Measurements from ENCODE around the gene MYO9B.

MYO9B gene

GRCh38 chr19:17205237-17206140 is 129.9 kb downstream of the MYO9B start:
- no peaks in the 10 kb centered on the region for H3K4me1 ChIP-seq (ENCODE audit: insufficient read depth, low read length)
- no peaks in the 10 kb centered on the region for H3K27me3 ChIP-seq (ENCODE audit: insufficient read depth, low read length)
- H3K36me3 ChIP-seq (ENCODE audit: insufficient read depth, low read length): peaks cover 77% of the 10 kb centered on the region

GRCh38 chr19:17206736-17207581 is 131.4 kb downstream of the MYO9B start:
- peaks cover 66% of the 10 kb centered on the region for H3K36me3 ChIP-seq (ENCODE audit: insufficient read depth, low read length)
- peaks cover 1% of the 10 kb centered on the region for H3K9me3 ChIP-seq (ENCODE audit: low read length)
- H3K4me1 ChIP-seq (ENCODE audit: insufficient read depth, low read length): no peaks in the 10 kb centered on the region
- H3K4me3 ChIP-seq (ENCODE audit: low read length): no peak overlapping the region
- H3K27me3 ChIP-seq (ENCODE audit: insufficient read depth, low read length): no peaks in the 10 kb centered on the region
- no peak overlapping the region for H2AFZ ChIP-seq (ENCODE audit: low read depth, low read length)

More at GRCh38 chr19:17205237-17206140, 129.9 kb downstream of the MYO9B start:
- Histone ChIP-seq H2AFZ (ENCODE audit: low read depth, low read length) (no peak overlapping the region), H3K9me3 (ENCODE audit: low read length) (peaks cover 1% of the 10 kb centered on the region), H3K4me3 (ENCODE audit: low read length) (no peak overlapping the region)

DNA sequence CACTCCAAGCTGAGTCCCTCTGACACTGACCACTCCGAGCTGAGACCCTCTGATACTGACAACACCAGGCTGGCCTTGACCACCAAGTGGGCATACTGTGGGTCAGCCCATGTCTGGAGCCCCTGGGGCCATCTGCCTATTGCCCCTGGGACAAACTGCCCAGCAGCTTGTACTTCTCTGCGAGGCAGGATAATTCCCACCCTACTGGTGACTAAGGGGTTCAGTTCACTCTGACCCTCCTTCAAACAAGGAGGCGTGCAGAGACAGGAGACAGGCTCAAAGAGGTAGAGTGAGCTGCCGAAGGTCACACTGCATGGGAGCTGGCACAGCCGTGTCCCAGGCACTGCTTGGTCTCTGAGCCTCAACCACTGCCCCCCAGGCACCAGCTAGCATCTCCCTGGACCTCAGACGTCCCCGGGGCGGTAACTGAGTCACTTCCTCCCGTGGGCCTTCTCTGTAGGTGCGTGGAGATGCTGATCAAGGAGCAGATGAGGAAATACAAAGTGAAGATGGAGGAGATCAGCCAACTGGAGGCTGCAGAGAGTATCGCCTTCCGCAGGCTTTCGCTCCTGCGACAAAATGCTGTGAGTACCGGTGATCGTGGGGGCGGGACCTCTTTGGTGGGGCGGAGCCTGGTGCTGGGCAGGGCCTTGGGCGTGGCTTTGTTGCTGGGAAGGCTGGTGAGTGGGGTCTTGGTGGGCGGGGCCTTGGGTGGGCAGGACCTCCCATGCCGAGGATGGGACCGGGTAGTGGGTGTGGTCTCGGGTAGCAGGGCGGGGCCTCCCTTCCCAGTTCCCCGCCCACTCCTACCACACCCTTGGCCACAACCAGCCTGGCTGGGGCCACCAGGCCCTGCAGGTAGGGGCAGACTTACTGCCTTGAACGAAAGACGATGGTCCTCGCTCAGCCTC is 133.8 kb downstream of the MYO9B start:
- Histone ChIP-seq H3K9me3 (ENCODE audit: low read length) (peaks cover 1% of the 10 kb centered on the region), H2AFZ (ENCODE audit: low read depth, low read length) (no peak overlapping the region), H3K4me1 (ENCODE audit: insufficient read depth, low read length) (peaks cover 2% of the 10 kb centered on the region), H3K4me3 (ENCODE audit: low read length) (no peak overlapping the region), H3K36me3 (ENCODE audit: insufficient read depth, low read length) (peaks cover 58% of the 10 kb centered on the region), H3K27me3 (ENCODE audit: insufficient read depth, low read length) (no peaks in the 10 kb centered on the region)

GRCh38 chr19:17210296-17210695 is 134.7 kb downstream of the MYO9B start:
- Histone ChIP-seq H2AFZ (ENCODE audit: low read depth, low read length) (no peak overlapping the region), H3K36me3 (ENCODE audit: insufficient read depth, low read length) (peaks cover 52% of the 10 kb centered on the region)

GRCh38 chr19:17211547-17212446 is 136.2 kb downstream of the MYO9B start:
- Histone ChIP-seq H3K27me3 (ENCODE audit: insufficient read depth, low read length) (no peaks in the 10 kb centered on the region), H3K4me3 (ENCODE audit: low read length) (no peak overlapping the region), H3K9me3 (ENCODE audit: low read length) (peaks cover 1% of the 10 kb centered on the region), H3K36me3 (ENCODE audit: insufficient read depth, low read length) (peaks cover 38% of the 10 kb centered on the region), H2AFZ (ENCODE audit: low read depth, low read length) (no peak overlapping the region), H3K4me1 (ENCODE audit: insufficient read depth, low read length) (peaks cover 8% of the 10 kb centered on the region)

More at GRCh38 chr19:17210296-17210695, 134.7 kb downstream of the MYO9B start:
- H3K4me1 ChIP-seq (ENCODE audit: insufficient read depth, low read length): peaks cover 8% of the 10 kb centered on the region
- H3K9me3 ChIP-seq (ENCODE audit: low read length): peaks cover 1% of the 10 kb centered on the region
- no peaks in the 10 kb centered on the region for H3K27me3 ChIP-seq (ENCODE audit: insufficient read depth, low read length)
- no peak overlapping the region for H3K4me3 ChIP-seq (ENCODE audit: low read length)

GRCh38 chr19:17213334-17213733 is 137.8 kb downstream of the MYO9B start:
- Histone ChIP-seq H3K36me3 (ENCODE audit: insufficient read depth, low read length) (peaks cover 44% of the 10 kb centered on the region), H3K27me3 (ENCODE audit: insufficient read depth, low read length) (no peaks in the 10 kb centered on the region), H3K4me1 (ENCODE audit: insufficient read depth, low read length) (peaks cover 8% of the 10 kb centered on the region), H2AFZ (ENCODE audit: low read depth, low read length) (no peak overlapping the region), H3K9me3 (ENCODE audit: low read length) (peaks cover 1% of the 10 kb centered on the region), H3K4me3 (ENCODE audit: low read length) (no peak overlapping the region)

- peak overlapping the region; percentile 76 for H3K4me3 ChIP-seq (ENCODE audit: low read length)
- H3K4me1 ChIP-seq (ENCODE audit: insufficient read depth, low read length): peaks cover 8% of the 10 kb centered on the region
- no peaks in the 10 kb centered on the region for H3K9me3 ChIP-seq (ENCODE audit: low read length)
- H3K36me3 ChIP-seq (ENCODE audit: insufficient read depth, low read length): peaks cover 39% of the 10 kb centered on the region
- no peaks in the 10 kb centered on the region for H3K27me3 ChIP-seq (ENCODE audit: insufficient read depth, low read length)
- peak overlapping the region; percentile 78 for H2AFZ ChIP-seq (ENCODE audit: low read depth, low read length)
Observed at GRCh38 chr19:17214508-17215126, 139.0 kb downstream of the MYO9B start.

DNA sequence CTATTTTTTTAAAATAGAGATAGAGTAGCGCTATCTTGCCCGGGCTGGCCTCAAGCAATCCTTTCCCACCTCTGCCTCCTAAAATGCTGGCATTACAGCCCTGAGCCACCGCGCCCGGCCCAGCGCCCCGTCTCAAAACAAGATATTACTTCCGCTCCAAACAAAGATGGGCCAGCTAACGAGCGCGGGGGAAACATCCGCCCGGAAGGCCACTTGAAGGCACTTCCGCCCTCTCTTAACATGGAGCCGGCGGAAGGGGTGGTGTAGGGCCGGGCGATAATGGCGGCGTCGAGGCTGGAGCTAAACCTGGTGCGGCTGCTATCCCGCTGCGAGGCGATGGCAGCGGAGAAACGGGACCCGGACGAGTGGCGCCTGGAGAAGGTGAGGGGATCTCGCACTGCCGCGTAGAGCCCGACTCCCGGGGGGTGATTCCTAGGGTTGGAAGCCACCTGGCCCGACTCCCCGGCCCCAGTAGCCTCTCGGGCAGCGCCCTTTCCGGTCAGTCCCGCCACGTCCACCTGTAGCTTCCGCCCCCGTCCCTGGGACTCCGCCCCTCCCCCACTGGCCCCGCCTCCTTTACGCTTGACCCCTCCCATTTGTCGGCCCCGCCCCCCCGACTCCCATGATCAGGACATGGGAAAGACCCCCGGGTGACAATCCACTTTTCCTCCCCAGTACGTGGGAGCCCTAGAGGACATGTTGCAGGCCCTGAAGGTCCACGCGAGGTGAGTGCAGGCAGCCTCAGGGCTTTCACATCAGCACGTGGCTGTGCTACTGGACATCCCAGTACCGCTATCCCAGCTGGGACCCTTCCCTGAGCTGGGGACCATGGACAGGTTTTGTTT is 139.8 kb downstream of the MYO9B start, which contains the start of gene USE1:
Gene USE1 (plus strand): TSS at position 231 of the 845 bp plus-strand sequence. CDS start 49 bp downstream, at position 280.
- Histone ChIP-seq H3K4me1 (ENCODE audit: insufficient read depth, low read length) (peaks cover 8% of the 10 kb centered on the region), H3K9me3 (ENCODE audit: low read length) (no peaks in the 10 kb centered on the region), H2AFZ (ENCODE audit: low read depth, low read length) (peak within 1 kb of the TSS; percentile 78), H3K27me3 (ENCODE audit: insufficient read depth, low read length) (no peaks in the 10 kb centered on the region), H3K4me3 (ENCODE audit: low read length) (peak within 1 kb of the TSS; percentile 76), H3K36me3 (ENCODE audit: insufficient read depth, low read length) (peaks cover 34% of the 10 kb centered on the region)

GRCh38 chr19:17216058-17216670 is 140.6 kb downstream of the MYO9B start:
- H3K4me1 ChIP-seq (ENCODE audit: insufficient read depth, low read length): peaks cover 8% of the 10 kb centered on the region
- peak overlapping the region; percentile 76 for H3K4me3 ChIP-seq (ENCODE audit: low read length)
- H3K27me3 ChIP-seq (ENCODE audit: insufficient read depth, low read length): no peaks in the 10 kb centered on the region
- H3K36me3 ChIP-seq (ENCODE audit: insufficient read depth, low read length): peaks cover 30% of the 10 kb centered on the region
- H3K9me3 ChIP-seq (ENCODE audit: low read length): no peaks in the 10 kb centered on the region
- H2AFZ ChIP-seq (ENCODE audit: low read depth, low read length): no peak overlapping the region

- H3K4me3 ChIP-seq (ENCODE audit: low read length): no peak overlapping the region
- no peaks in the 10 kb centered on the region for H3K9me3 ChIP-seq (ENCODE audit: low read length)
- H3K36me3 ChIP-seq (ENCODE audit: insufficient read depth, low read length): peaks cover 19% of the 10 kb centered on the region
- H2AFZ ChIP-seq (ENCODE audit: low read depth, low read length): no peak overlapping the region
- peaks cover 7% of the 10 kb centered on the region for H3K4me1 ChIP-seq (ENCODE audit: insufficient read depth, low read length)
- H3K27me3 ChIP-seq (ENCODE audit: insufficient read depth, low read length): no peaks in the 10 kb centered on the region
Observed at GRCh38 chr19:17219286-17219685, 143.7 kb downstream of the MYO9B start.
